GM19452 (cell line): ENCODE data around the gene P2RX7.

ENCODE experiments used
- ATAC-seq: cut with Tn5 transposase; IDR thresholded peaks from one replicate; pipeline ENCODE4 v1.9.1; 2021; ENCODE audit not compliant: unreplicated experiment

P2RX7 gene

DNA sequence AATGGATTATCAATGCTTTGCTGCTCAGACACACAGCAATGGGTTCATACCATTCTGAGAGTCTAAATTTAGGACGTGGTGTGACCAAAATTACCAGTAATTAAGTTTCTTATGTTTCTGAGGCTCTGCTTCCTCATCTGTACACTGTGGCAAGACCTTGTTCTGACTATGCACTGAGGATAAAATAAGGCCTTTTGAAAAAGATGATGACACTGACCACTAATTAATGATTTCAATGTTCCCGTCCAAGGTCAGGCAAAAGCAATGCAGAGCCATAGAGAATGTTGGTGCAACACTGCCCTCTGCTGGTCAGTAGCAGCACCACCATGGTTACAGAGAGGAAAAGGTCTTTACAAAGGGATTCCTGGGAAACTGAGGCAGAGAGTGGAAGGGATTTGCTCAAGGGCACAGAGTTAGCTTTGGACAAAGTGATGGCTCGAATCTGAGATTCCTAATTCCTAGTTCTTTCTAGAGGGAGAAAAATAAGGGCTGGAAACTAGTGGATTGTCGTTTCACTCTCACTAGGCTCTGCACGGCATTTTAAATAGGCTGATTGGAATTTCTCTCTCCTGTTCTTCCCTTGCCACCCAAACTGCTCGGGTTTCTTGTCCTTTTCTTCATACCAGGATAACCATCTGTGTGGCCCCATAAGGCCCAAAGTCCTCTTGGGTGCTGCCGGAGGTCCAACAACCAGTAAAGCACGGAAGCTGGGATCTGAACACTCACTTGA lies 22.3 kb upstream of the P2RX7 start:
- ATAC-seq, result peak; percentile 98

DNA sequence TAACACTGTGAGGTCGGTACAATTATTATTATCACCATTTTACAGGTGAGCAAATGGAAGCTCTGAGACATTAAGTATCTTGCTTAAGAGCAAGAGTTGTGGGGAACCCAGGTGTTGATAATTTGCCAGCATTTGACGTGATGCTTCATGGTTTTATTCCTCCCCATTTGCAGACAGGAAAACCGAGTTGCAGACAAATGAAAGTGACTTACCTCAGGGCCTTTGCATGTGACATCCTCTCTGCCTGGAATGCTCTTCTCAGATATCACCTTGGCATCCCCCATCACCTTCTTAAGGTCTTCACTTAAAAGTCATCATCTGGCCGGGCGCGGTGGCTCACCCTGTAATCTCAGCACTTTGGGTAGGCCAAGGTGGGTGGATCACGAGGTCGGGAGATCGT lies 21.0 kb upstream of the P2RX7 start:
- ATAC-seq, result no peak

- ATAC-seq, result no peak
These were observed 20.2 kb upstream of the P2RX7 start for GRCh38 chr12:121112496-121112895.

DNA sequence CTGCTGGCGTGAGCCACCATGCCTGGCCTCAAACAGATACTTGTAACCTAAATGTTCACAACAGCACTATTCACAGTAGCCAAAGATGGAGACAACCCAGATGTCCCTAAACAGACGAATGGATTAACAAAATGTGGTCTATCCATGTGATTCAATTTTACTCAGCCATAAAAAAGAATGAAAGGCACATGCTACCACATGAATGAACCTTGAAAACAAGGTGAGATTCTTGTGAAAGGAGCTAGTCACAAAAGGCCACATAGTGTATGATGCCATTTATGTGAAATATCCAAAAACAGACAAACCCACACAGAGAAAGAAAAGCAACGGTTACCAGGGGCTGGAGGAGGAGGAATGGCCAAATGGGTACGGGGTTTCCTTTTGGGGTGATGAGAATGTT lies 19.6 kb upstream of the P2RX7 start:
- ATAC-seq, result no peak

DNA sequence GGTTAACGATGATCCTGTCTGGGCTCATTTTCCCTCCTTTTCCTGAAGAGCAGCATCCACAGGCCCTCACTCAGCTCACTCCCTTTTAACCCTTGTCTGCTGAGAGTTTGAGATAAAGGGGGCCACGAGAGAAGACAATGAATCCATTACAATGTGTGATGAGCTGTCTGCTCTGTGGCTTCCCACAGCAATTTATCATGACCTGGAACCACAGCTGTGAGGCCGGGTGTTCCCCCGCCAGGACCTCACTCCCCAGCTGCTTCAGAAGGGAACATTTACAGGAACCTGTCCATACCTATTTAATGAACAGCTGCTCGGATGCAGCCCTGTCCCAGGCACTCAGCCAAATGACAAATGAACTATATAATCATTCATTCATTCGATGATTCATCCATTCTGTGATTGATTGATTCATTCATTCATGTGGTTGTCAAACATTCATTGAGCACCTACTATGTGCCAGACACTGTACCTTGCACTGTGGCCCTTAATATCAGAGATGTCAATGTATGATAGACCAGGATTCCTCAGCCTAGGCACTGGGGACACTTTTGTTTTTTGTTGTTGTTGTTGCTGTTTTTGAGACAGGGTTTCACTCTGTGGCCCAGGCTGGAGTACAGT lies 18.5 kb upstream of the P2RX7 start:
- no peak for ATAC-seq

DNA sequence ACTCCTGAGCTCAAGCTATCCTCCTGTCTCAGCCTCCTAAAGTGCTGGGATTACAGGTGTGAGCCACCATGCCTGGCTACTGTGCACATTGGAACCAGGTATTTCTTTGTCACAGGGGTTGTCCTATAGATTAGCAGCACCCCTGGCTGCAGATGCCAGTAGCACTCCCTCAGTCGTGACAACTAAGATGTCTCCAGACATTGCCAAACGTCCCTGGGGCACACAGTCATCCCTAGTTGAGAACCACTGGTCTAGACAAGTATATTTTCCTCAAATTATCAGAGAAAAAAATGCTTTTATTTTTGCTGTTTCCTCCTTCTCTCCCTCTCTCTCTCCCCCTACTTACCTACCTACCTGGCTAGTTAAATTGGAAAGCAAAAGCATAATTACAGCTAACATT lies 17.9 kb upstream of the P2RX7 start:
- no peak for ATAC-seq

- no peak for ATAC-seq
These were observed 17.1 kb upstream of the P2RX7 start for GRCh38 chr12:121115530-121115929.

DNA sequence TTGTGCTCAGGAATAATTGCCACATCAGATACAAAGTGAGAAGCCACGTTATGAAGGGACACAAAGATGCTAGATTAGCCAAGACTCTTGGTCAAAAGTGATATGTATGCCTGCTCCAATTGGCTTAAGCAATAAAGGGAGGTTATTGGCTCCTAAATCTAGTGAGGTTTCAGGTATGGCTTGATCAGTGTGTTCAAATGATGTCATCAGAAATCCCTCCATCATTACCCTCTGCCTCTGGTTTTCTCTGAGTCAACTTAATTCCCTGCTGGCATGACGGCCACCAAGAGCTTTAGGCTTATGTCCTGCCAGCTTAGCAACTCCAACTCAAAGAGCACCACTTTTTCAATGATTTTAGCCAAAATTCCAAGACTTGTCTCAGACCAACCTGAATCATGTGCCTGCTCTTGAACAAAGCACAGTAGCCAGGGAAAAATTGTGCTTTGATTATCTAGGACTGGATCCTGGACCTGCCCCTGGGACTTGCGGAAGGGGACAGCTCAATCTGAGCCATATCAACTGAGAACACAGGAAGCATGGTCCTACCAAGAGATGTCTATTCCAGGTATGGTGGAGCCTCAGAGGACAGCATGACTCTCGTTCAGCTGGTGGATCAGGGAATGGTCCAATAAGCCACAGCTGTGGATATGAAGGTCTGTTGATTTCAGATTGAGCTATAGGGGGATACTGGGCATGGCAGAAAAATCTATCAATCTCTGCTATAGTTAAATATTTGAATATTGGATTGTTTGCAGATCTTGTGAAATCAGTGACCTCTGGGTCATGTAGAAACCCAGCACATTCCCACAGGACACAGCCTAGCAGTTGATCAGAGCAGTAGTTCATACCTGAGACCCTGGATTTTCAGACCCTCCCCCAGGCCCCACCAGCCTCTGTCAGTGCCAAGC lies 16.1 kb upstream of the P2RX7 start:
- ATAC-seq, result no peak

- no peak for ATAC-seq
These were observed 15.4 kb upstream of the P2RX7 start for GRCh38 chr12:121117226-121117777.

- ATAC-seq, result no peak
These were observed 12.4 kb upstream of the P2RX7 start for GRCh38 chr12:121120323-121120722.

DNA sequence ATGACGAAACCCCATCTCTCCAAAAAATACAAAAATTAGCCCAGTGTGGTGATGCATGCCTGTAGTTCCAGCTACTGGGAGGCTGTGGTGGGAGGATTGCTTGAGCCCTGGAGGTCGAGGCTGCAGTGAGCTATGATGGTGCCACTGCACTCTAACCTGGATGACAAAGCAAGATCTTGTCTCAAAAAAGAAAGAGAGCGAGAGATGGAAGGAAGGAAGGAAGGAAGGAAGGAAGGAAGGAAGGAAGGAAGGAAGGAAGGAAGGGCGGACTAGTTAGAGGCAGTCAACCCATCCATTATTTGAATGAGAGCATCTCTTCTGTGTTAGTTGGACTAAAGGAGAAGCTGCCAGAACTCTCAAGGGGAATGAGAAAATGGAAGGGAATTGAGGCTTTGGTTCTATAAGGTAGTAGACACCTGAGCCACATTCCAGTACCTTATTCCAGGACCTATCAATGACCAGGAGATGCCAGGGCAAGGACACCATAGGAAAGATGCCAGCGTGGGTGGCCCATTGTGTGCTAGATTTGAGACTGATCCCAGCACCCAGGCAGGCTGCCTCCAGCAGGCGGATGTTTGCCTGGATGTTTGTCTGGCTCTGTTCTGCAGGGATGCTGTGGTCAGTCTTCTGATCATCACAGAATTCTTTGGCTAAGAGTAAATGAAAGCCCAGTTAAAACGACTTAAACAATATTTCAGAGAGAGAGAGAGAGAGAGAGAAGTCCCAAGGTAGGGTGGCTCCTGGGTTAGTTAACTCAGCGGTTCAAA lies 11.5 kb upstream of the P2RX7 start:
- no peak for ATAC-seq

- ATAC-seq, result no peak
These were observed 10.9 kb upstream of the P2RX7 start for GRCh38 chr12:121121805-121122204.

DNA sequence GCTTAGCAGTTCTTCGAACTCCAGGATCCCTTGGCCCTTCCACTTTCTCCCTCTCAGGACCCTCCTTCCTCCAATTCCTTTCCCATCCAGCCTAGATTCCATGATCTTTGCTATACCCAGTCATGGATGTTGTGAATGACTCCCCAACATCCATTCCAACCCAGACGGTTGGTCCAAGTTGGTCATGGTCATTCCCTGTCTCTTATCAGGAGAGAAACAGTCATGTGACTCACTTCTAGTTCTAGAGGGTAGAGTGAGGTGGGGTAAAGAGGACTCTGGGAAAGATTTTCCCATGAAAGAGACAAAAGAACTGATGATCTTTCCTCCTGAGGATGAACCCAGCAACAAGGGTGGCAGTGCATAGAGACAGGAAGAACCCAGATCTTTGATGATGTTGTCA lies 9.2 kb upstream of the P2RX7 start:
- no peak for ATAC-seq

GRCh38 chr12:121124402-121125109 lies 8.1 kb upstream of the P2RX7 start:
- ATAC-seq, result no peak

DNA sequence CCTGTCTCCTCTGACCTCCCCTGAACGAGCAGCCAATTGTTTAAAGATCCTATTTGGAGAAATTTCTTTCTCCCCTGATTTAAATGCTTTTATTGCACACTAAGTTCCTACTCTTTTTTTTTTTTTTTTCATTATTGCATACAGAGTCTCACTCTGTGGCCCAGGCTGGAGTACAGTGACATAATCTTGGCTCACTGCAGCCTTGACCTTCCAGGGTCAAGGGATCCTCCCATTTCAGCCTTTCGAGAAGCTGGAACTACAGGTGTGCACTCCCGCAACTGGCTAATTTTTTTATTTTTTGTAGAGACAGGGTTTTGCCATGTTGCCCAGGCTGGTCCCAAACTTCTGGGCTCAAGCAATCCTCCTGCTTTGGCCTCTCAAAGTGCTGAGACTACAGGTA lies 5.2 kb upstream of the P2RX7 start:
- ATAC-seq, result no peak

DNA sequence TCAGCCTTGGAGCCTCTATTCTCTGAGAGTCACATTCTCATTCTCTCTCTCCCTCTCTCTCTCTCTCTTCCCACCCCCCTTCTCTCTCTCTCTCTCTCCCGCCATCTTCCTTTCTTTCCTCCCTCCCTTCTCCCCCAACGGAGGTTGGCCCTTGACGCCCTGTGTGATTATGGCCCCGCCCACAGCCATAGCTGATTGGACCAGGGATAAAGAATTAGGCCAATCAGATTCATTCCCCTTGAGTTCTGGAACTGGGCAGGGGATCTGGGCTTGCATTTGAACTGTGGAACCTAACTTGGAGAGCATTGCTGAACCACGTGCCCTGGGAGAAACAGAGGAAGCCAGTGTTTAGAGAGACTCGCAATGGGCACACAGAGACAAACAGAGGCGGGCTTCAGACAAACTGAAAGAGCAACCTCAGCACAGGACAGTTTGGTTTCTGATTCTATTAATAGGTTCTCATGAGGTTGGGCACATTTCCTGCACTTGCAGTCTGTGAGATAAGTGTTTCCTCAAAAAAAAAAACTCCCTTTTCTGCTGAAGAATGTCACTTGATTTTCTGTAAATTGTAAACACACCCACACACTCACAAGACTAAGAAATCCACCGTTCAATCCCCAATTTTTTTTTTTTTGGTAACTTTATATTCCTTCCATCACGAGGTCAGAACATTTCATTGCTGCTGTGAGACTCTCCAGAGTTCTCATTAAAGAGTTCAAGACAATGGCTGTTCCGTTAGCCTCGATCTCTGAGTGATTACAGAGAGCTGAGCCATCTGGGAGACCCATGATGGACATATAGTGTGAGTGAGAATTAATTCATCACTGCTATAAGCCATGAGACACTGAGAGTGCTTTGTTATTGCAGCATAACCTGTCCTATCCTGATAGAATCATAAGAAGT lies 3.5 kb upstream of the P2RX7 start:
- ATAC-seq, result peak; percentile 71

- ATAC-seq, result no peak
These were observed 2.9 kb upstream of the P2RX7 start for GRCh38 chr12:121129811-121130147.

DNA sequence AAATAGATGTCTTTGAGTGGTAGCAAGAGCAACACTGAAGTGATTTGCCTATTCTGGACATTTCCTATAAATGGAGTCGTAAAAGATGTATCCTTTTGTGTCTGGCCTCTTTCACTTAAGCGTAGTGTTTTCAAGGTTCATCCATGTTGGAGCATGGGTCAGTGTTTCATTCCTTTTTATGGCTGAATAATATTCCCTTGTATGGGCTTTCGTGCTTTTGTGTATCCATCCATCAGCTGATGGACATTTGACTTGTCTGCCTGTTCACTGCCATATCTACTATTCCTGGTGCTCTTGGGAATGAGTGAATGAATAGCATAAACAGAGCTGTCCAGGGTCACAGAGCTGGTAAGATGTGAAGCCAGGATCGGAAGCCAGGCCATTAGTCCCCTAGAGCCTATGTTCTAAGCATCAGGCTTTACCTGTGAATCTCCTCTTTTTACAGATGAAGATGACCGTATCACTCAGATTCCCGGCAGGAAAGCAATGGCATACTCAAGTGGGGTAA lies 1.8 kb upstream of the P2RX7 start:
- no peak for ATAC-seq

GRCh38 chr12:121131941-121132341 lies 735 bp upstream of the P2RX7 start:
- no peak for ATAC-seq
